DMS53 treated with DMSO at 0.1 percent for 48 hours (cell line): ENCODE measurements around the gene ZNF429.
"Not testable (repeated sequence)": the region's sequence is repeated elsewhere in the genome, so short reads cannot be mapped to it uniquely, and the experiment has no call there.

Source experiments
- DNase-seq: peaks from one replicate; lab custom pipeline; 2025; ENCODE audit not compliant: unreplicated experiment; lab: John Stamatoyannopoulos, UW

The ZNF429 gene

GRCh38 chr19:21588065-21588601 lies 82.7 kb downstream of the ZNF429 start:
- no peak for DNase-seq

- no peak for DNase-seq
Measured at GRCh38 chr19:21590867-21591266, 85.5 kb downstream of the ZNF429 start.

- DNase-seq, result no peak
Measured at GRCh38 chr19:21593008-21593481, 87.6 kb downstream of the ZNF429 start.

DNA sequence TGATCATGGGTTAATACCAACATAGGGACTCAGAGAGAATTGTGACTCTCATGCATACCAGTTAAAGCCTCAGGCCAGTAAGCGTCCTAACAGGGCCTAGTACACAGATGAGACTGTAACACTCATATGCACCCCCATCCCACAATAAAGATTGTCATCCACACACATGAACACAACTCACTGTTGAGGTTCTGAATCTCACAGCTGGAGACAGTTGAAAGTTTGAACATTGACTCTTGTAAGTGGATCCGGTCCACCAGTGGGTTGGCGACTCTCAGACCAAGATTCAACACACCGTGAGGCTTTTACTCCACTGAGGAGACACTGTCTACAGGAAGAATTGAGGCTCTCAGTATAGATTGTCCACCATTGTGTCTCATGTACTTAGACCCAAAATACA lies 88.1 kb downstream of the ZNF429 start:
- DNase-seq, result no peak

- no peak for DNase-seq
Measured at GRCh38 chr19:21593934-21594820, 88.8 kb downstream of the ZNF429 start.

- no peak for DNase-seq
Measured at GRCh38 chr19:21595185-21595584, 89.8 kb downstream of the ZNF429 start.

DNA sequence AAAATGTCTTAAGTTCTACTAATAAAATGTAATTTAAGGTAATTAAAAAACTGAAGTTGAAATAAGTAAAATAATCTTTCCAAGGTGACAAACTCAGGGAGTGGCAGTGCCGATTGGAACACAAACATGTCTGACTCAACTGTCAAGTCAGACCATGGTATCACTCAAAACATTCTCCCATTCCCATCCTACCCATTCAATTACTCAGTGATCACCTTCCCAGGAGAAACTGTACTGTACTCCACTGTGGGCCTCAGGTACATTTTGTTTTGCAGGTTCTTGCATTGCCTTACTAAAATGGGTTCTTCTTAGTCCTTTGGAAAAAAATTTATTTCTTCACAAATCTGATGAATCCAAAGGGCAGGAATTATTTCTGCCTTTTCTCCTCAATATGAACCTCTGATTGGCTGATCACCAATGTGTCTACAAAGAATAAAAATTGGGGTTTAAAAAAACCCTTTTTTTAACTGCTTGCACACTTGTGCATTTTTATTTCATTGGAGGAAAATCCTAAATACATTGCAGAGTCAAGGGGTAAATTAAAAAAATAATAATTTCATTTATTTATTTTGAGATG lies 96.8 kb downstream of the ZNF429 start:
- DNase-seq, result no peak

- not testable (repeated sequence) for DNase-seq
Measured at GRCh38 chr19:21602659-21603430, 97.4 kb downstream of the ZNF429 start.

GRCh38 chr19:21603431-21604231 lies 98.2 kb downstream of the ZNF429 start:
- DNase-seq, result no peak

- DNase-seq, result no peak
Measured at GRCh38 chr19:21604351-21604926, 99.0 kb downstream of the ZNF429 start.
